Lower lobe of right lung (tissue), 2 donors: Measurements from ENCODE around the gene SLC35F3. TPM values are rescaled to one million over a fixed set of nuclear protein-coding genes. Genes with fewer than 3 reads are reported as not detected.
A peak's percentile ranks its signal among the peaks of the same experiment; 100 is the strongest.
"Not testable (repeated sequence)": the region's sequence is repeated elsewhere in the genome, so short reads cannot be mapped to it uniquely, and the experiment has no call there.

Source experiments
- ATAC-seq, 2 donors: fragments of 200-7000 bp; cut with Tn5 transposase; one replicate each; pipeline ENCODE4 v1.9.1; 2020 to 2022; ENCODE audit warnings: mild to moderate bottlenecking in 2 of 2, moderate library complexity in 2 of 2
- DNase-seq: peaks from one replicate; pipeline ENCODE4 v3.0.0-alpha.2; 2020
- H3K27ac ChIP-seq: fragments of 200-600 bp; one replicate; pipeline ENCODE4 v1.8.0; 2022
- H3K27me3 ChIP-seq: fragments of 200-600 bp; one replicate; pipeline ENCODE4 v1.8.0; 2022; ENCODE audit warnings: low read depth
- H3K36me3 ChIP-seq: fragments of 200-600 bp; one replicate; pipeline ENCODE4 v1.8.0; 2022; ENCODE audit warnings: mild to moderate bottlenecking
- H3K4me1 ChIP-seq: fragments of 200-600 bp; one replicate; pipeline ENCODE4 v1.8.0; 2022
- H3K4me3 ChIP-seq: fragments of 200-600 bp; one replicate; pipeline ENCODE4 v1.8.0; 2022; ENCODE audit warnings: mild to moderate bottlenecking
- H3K9me3 ChIP-seq: fragments of 200-600 bp; one replicate; pipeline ENCODE4 v1.8.0; 2022
- intact Hi-C: fragments of 100-400 bp; cut with DNase I; formaldehyde crosslinking; loops from one replicate; pipeline ENCODE4 v1.11.0; 2022
- total RNA-seq: library from RNA; stranded (reverse); fragmentation: NEBNext Ultra II Directional; extraction: Animal tissue kit (Norgen Biotek cat#: 25700); gene quantifications from one replicate; pipeline ENCODE4 v1.2.1, GENCODE V29; 2021
- TF ChIP-seq, protein P1 (sequence below): fragments of 200-600 bp; IDR thresholded peaks from one replicate; pipeline ENCODE4 v1.8.0; 2022; ENCODE audit warnings: antibody characterized with exemption, mild to moderate bottlenecking
- donor health status: DM: no; HTN: yes; CAD: no; lungs with severe emphysema.

Gene SLC35F3
- total RNA-seq, 1 donor from 2014 or later = 0.41 TPM

- H3K4me1 ChIP-seq = no peaks in the 10 kb centered on the region
- intact Hi-C loops = no loop called here
- H3K9me3 ChIP-seq = no peaks in the 10 kb centered on the region
- H3K27ac ChIP-seq = no peak overlapping the region
- TF ChIP-seq, protein P1, sequence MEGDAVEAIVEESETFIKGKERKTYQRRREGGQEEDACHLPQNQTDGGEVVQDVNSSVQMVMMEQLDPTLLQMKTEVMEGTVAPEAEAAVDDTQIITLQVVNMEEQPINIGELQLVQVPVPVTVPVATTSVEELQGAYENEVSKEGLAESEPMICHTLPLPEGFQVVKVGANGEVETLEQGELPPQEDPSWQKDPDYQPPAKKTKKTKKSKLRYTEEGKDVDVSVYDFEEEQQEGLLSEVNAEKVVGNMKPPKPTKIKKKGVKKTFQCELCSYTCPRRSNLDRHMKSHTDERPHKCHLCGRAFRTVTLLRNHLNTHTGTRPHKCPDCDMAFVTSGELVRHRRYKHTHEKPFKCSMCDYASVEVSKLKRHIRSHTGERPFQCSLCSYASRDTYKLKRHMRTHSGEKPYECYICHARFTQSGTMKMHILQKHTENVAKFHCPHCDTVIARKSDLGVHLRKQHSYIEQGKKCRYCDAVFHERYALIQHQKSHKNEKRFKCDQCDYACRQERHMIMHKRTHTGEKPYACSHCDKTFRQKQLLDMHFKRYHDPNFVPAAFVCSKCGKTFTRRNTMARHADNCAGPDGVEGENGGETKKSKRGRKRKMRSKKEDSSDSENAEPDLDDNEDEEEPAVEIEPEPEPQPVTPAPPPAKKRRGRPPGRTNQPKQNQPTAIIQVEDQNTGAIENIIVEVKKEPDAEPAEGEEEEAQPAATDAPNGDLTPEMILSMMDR = no peak
- no peak overlapping the region for H3K4me3 ChIP-seq
- no peak for ATAC-seq
- no peaks in the 10 kb centered on the region for H3K36me3 ChIP-seq
- DNase-seq = no peak
- no peaks in the 10 kb centered on the region for H3K27me3 ChIP-seq
Measured at GRCh38 chr1:234120327-234120944, 216.0 kb downstream of the SLC35F3 start.

DNA sequence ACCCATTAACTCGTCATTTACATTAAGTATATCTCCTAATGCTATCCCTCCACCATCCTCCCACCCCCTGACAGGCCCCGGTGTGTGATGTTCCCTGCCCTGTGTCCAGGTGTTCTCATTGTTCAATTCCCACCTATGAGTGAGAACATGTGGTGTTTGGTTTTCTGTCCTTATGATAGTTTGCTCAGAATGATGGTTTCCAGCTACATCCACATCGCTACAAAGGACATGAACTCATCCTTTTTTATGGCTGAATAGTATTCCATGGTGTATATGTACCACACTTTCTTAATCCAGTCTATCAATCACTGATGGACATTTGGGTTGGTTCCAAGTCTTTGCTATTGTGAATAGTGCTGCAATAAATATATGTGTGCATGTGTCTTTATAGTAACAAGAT is 217.2 kb downstream of the SLC35F3 start:
- intact Hi-C loops, DNase-seq, H3K36me3 ChIP-seq, H3K27ac ChIP-seq, H3K9me3 ChIP-seq, H3K27me3 ChIP-seq, H3K4me1 ChIP-seq, ATAC-seq, H3K4me3 ChIP-seq: not testable (repeated sequence)

DNA sequence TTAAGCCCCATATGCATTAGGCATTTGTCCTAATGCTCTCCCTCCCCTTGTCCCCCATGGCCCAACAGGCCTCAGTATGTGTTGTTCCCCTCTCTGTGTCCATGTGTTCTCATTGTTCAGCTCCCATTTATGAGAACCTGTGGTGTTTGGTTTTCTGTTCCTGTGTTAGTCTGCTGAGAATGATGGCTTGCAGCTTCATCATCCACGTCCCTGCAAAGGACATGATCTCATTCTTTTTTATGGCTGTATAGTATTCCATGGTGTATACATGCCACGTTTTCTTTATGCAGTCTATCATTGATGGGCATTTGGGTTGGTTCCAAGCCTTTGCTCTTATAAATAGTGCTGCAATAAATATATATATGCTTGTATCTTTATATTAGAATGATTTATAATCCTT is 218.1 kb downstream of the SLC35F3 start:
- H3K36me3 ChIP-seq, ATAC-seq, H3K27me3 ChIP-seq, intact Hi-C loops, H3K4me3 ChIP-seq, H3K27ac ChIP-seq, H3K9me3 ChIP-seq, H3K4me1 ChIP-seq, DNase-seq: not testable (repeated sequence)

GRCh38 chr1:234123867-234124266 is 219.4 kb downstream of the SLC35F3 start:
- intact Hi-C loops = no loop called here

DNA sequence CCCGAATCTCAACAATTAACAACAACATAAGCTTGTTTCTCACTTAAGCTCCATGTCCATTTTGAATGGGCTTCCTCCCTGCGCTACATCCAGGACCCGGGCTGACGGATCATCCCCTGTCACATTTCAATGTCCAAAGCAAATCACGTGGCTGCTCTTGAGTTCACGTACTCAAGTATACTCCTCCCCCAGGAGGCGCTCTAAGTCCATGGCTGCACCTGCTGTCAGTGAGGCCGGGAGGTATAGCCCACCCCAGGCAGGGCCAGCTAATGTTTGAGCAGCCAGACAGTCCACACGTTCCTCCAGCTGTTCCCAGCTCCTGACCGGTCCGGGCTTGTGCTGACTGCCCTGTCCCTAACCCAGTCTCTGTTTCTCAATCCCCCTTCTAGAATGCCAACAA is 220.8 kb downstream of the SLC35F3 start:
- Histone ChIP-seq H3K4me3 (no peak overlapping the region), H3K9me3 (no peaks in the 10 kb centered on the region), H3K27me3 (peaks cover 12% of the 10 kb centered on the region), H3K36me3 (no peaks in the 10 kb centered on the region), H3K4me1 (no peaks in the 10 kb centered on the region), H3K27ac (no peak overlapping the region)
- ATAC-seq (peak in 1 of 2 donors; percentile 54), DNase-seq (no peak)
- TF ChIP-seq, protein P1 = no peak
- intact Hi-C loops = no loop called here

More at GRCh38 chr1:234123867-234124266, 219.4 kb downstream of the SLC35F3 start:
- no peaks in the 10 kb centered on the region for H3K4me1 ChIP-seq
- H3K27me3 ChIP-seq = peaks cover 12% of the 10 kb centered on the region
- TF ChIP-seq, protein P1 = no peak
- DNase-seq (no peak), ATAC-seq (no peak)
- H3K36me3 ChIP-seq = no peaks in the 10 kb centered on the region
- H3K4me3 ChIP-seq = no peak overlapping the region
- H3K9me3 ChIP-seq = no peaks in the 10 kb centered on the region
- no peak overlapping the region for H3K27ac ChIP-seq

- H3K27ac ChIP-seq = no peak overlapping the region
- ATAC-seq (no peak), DNase-seq (no peak)
- no peaks in the 10 kb centered on the region for H3K36me3 ChIP-seq
- H3K9me3 ChIP-seq = no peaks in the 10 kb centered on the region
- H3K4me1 ChIP-seq = no peaks in the 10 kb centered on the region
- TF ChIP-seq, protein P1 = no peak
- H3K27me3 ChIP-seq = peaks cover 12% of the 10 kb centered on the region
- H3K4me3 ChIP-seq = no peak overlapping the region
- intact Hi-C loops = no loop called here
Measured at GRCh38 chr1:234125714-234126113, 221.2 kb downstream of the SLC35F3 start.
